ENCODE results near the gene TOMM22. TPM values are rescaled to one million over a fixed set of nuclear protein-coding genes. Genes with fewer than 3 reads are reported as not detected.
A peak's percentile ranks its signal among the peaks of the same experiment; 100 is the strongest.

TOMM22 gene
- total RNA-seq, 2 experiments from 2014 or later = 122 to 128 TPM

DNA sequence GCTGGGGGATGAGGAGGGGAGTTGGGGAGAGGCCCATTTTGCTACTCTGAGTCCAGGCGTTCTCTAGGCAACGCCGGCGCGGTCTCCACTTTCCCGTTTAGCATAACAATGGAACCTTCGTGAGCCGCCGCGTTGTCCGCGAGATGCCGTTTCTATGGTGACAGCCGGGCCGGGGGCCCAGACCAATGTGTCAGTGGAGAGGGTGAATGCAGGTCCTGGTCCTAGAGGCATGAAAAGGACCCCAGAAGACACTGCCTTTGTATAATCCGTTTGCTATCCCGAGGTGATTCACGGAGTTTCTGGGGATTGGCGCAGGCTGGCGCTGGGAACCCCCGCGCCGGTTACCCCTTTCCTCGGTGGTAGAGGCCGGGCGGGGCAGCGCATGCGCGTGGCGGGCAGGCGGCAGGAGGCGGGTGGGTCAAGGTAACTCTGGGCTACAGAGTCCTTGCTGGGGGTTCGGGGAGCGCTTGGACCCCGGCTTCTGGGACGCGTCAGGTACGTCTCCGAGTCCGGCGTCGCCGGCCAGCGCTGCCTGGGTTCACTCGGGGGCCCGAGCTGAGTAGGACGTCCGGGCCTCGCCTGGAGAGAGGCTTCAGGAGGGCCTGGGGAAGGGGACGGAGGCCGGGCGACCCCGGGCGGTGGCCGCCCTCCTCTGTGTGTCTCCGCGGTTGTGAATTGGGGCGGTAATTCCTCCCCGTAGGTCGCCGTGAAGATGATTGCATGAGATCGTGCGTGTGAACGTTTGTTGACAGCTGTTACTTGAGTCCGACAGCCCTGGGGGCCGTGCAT lies 25.3 kb upstream of the TOMM22 start, which contains the start of the genes CBY1 and FAM227A:
CBY1 (plus strand) TSS at position 383 of the 789 bp plus-strand sequence. CDS start 11,417 bp downstream, outside the sequence.
FAM227A (minus strand) TSS at position 137 of the 789 bp plus-strand sequence. CDS start 6,224 bp downstream, outside the sequence.
- intact Hi-C loops (cut with micrococcal nuclease) = loop anchor here (1.0 to 2.0 kb wide), 3 partner anchors 24 to 218 kb away; partner anchors contain the start of genes GTPBP1 and TOMM22
- no peaks in the 10 kb centered on the region for H3K9me3 Mint-ChIP-seq
- H3K36me3 Mint-ChIP-seq = no peaks in the 10 kb centered on the region
- CTCF ChIA-PET = interaction anchor here (1.5 kb wide), 1 partner anchor 25 kb away, joined by 11 read pairs; the partner anchor contains the start of gene TOMM22
- peaks cover 15% of the 10 kb centered on the region for H3K4me1 Mint-ChIP-seq (ENCODE audit: low read depth)
- H3K4me3 Mint-ChIP-seq = peak within 1 kb of the TSS; percentile 88
- POLR2A ChIA-PET = interaction anchor here (0.8 to 1.5 kb wide), 5 partner anchors 25 to 100 kb away, joined by 3 to 4 read pairs (median 3); partner anchors contain the start of genes GTPBP1 and TOMM22
- DNase-seq = peak; percentile 88
- peak within 1 kb of the TSS; percentile 96 for H3K27ac Mint-ChIP-seq
- no peaks in the 10 kb centered on the region for H3K27me3 Mint-ChIP-seq

DNA sequence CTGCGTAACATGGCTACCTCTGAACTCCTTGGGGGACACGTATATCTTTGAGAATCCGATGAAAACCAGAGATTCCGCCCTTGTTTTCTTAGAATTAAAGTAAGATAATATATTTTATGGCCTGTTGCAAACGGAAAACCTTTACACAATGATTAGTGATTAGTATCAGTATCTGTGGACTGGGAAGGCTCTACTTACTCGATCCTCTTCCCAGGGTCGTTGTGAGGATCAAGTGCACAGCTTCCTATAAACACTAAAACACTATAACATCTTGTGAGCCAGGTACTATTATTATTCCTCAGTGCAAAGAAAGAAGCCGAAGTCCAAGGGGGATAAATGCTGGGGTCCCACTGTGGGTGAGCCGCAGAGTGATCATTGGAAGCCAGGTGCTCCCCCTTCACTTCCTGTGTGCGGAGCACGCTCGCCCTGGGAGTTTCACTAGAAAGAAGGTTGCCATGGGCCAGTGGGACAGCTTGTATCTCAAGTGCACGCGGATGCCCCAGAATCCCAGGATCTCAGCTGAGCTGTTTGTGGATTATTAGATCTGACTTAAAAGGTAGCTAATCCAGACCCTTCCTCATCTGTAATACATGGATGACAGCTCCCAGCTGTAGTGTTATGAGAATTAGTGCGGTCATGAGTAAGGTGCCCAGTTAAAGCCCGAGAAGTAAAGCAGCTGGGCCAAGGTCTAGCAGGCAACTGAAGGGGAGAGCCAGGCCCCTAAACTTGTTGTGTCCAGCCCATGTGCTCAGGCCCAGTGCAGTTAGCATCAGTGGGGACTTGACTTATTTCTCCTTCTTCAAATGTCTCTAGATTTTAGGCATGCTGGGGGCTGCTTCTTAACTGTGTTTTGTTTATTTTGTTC lies 24.5 kb upstream of the TOMM22 start:
- H3K9me3 Mint-ChIP-seq = no peaks in the 10 kb centered on the region
- no peaks in the 10 kb centered on the region for H3K36me3 Mint-ChIP-seq
- H3K27ac Mint-ChIP-seq = peak overlapping the region; percentile 96
- H3K27me3 Mint-ChIP-seq = no peaks in the 10 kb centered on the region
- intact Hi-C loops (cut with micrococcal nuclease) = loop anchor here (1.0 to 2.0 kb wide), 3 partner anchors 24 to 217 kb away; partner anchors contain the start of genes GTPBP1 and TOMM22
- peaks cover 15% of the 10 kb centered on the region for H3K4me1 Mint-ChIP-seq (ENCODE audit: low read depth)
- CTCF ChIA-PET = interaction anchor here (1.5 kb wide), 1 partner anchor 24 kb away, joined by 11 read pairs; the partner anchor contains the start of gene TOMM22
- DNase-seq = peak; percentile 64
- H3K4me3 Mint-ChIP-seq = peak overlapping the region; percentile 88
- POLR2A ChIA-PET = interaction anchor here (0.8 to 1.5 kb wide), 5 partner anchors 24 to 99 kb away, joined by 3 to 4 read pairs (median 3); partner anchors contain the start of genes GTPBP1 and TOMM22

DNA sequence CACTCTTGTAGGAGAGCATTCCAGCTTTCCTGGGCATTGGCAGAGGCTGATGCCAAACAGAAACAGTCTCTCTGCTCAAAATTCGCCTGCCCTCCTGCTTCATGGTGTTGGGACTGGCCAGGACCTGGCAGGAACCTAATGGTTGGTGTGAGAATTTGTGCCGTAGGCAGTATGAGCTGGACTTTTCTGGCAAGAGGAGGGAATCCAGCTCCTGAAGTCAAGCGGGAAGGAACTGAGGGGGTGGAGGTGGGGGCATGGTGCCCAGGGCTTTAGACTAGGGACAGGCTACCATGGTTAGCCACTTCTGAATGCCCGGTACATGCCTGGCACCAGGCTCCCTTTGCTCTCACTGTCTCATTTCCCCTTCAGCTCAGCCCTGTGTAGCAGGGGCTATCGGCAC lies 6.9 kb upstream of the TOMM22 start:
- Mint-ChIP-seq H3K4me3 (no peak overlapping the region), H3K4me1 (ENCODE audit: low read depth) (no peaks in the 10 kb centered on the region), H3K27ac (no peak overlapping the region), H3K9me3 (no peaks in the 10 kb centered on the region), H3K36me3 (peaks cover 12% of the 10 kb centered on the region), H3K27me3 (no peaks in the 10 kb centered on the region)
- intact Hi-C loops (cut with micrococcal nuclease) = no loop called here
- POLR2A ChIA-PET = no interaction called here
- CTCF ChIA-PET = no interaction called here
- no peak for DNase-seq

DNA sequence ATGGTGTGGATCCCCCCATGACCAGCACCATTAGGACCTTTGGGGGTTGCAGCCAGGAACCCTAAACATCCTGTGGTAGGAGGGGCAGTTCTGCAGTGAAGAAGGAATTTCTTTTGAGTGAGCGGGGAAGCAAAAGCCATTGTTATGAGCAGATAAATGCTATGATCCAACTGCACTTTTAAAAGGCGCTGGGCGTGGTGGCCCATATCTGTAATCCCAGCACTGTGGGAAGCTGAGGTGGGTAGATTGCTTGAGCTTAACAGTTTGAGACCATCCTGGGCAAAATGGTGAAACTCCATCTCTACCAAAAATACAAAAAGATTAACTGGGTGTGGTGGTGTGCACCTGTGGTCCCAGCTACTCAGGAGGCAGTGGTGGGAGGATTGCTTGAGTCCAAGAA lies 5.9 kb upstream of the TOMM22 start:
- Mint-ChIP-seq H3K4me1 (ENCODE audit: low read depth) (no peaks in the 10 kb centered on the region), H3K27ac (no peak overlapping the region), H3K27me3 (no peaks in the 10 kb centered on the region), H3K4me3 (no peak overlapping the region), H3K9me3 (no peaks in the 10 kb centered on the region), H3K36me3 (peaks cover 11% of the 10 kb centered on the region)
- DNase-seq = no peak
- CTCF ChIA-PET = interaction anchor here (0.5 kb wide), 1 partner anchor 574 kb away, joined by 3 read pairs; no protein-coding TSS in a partner anchor
- POLR2A ChIA-PET = no interaction called here
- intact Hi-C loops (cut with micrococcal nuclease) = no loop called here

- no peaks in the 10 kb centered on the region for H3K9me3 Mint-ChIP-seq
- H3K27me3 Mint-ChIP-seq = no peaks in the 10 kb centered on the region
- intact Hi-C loops (cut with micrococcal nuclease) = no loop called here
- CTCF ChIA-PET = no interaction called here
- peaks cover 40% of the 10 kb centered on the region for H3K36me3 Mint-ChIP-seq
- POLR2A ChIA-PET = no interaction called here
- peaks cover 23% of the 10 kb centered on the region for H3K4me1 Mint-ChIP-seq (ENCODE audit: low read depth)
- no peak for DNase-seq
- no peak overlapping the region for H3K27ac Mint-ChIP-seq
- no peak overlapping the region for H3K4me3 Mint-ChIP-seq
Measured at GRCh38 chr22:38684895-38685294, 3.1 kb downstream of the TOMM22 start.

GRCh38 chr22:38685761-38686160 lies 4.0 kb downstream of the TOMM22 start:
- Mint-ChIP-seq H3K27ac (no peak overlapping the region), H3K4me1 (ENCODE audit: low read depth) (peaks cover 23% of the 10 kb centered on the region), H3K9me3 (no peaks in the 10 kb centered on the region), H3K36me3 (peaks cover 40% of the 10 kb centered on the region), H3K27me3 (no peaks in the 10 kb centered on the region), H3K4me3 (no peak overlapping the region)
- DNase-seq = no peak
- intact Hi-C loops (cut with micrococcal nuclease) = no loop called here
- POLR2A ChIA-PET = interaction anchor here (1.2 kb wide), 1 partner anchor 13 kb away, joined by 3 read pairs; no protein-coding TSS in a partner anchor
- CTCF ChIA-PET = no interaction called here

GRCh38 chr22:38689651-38690050 lies 7.9 kb downstream of the TOMM22 start:
- CTCF ChIA-PET = no interaction called here
- intact Hi-C loops (cut with micrococcal nuclease) = no loop called here
- peaks cover 11% of the 10 kb centered on the region for H3K4me1 Mint-ChIP-seq (ENCODE audit: low read depth)
- H3K9me3 Mint-ChIP-seq = no peaks in the 10 kb centered on the region
- H3K27me3 Mint-ChIP-seq = no peaks in the 10 kb centered on the region
- peaks cover 36% of the 10 kb centered on the region for H3K36me3 Mint-ChIP-seq
- no peak for DNase-seq
- H3K4me3 Mint-ChIP-seq = no peak overlapping the region
- POLR2A ChIA-PET = no interaction called here
- no peak overlapping the region for H3K27ac Mint-ChIP-seq

GRCh38 chr22:38694049-38694448 lies 12.3 kb downstream of the TOMM22 start:
- H3K4me1 Mint-ChIP-seq (ENCODE audit: low read depth) = peaks cover 50% of the 10 kb centered on the region
- POLR2A ChIA-PET = no interaction called here
- CTCF ChIA-PET = interaction anchor here (1.8 kb wide), 1 partner anchor 12 kb away, joined by 10 read pairs; the partner anchor contains the start of gene TOMM22
- no peak overlapping the region for H3K4me3 Mint-ChIP-seq
- no peaks in the 10 kb centered on the region for H3K27me3 Mint-ChIP-seq
- intact Hi-C loops (cut with micrococcal nuclease) = no loop called here
- no peak overlapping the region for H3K27ac Mint-ChIP-seq
- DNase-seq = no peak
- no peaks in the 10 kb centered on the region for H3K9me3 Mint-ChIP-seq
- peaks cover 41% of the 10 kb centered on the region for H3K36me3 Mint-ChIP-seq

- Mint-ChIP-seq H3K27ac (peak overlapping the region; percentile 46), H3K36me3 (peaks cover 48% of the 10 kb centered on the region), H3K4me3 (no peak overlapping the region), H3K9me3 (no peaks in the 10 kb centered on the region), H3K27me3 (no peaks in the 10 kb centered on the region), H3K4me1 (ENCODE audit: low read depth) (peaks cover 57% of the 10 kb centered on the region)
- intact Hi-C loops (cut with micrococcal nuclease) = no loop called here
- no peak for DNase-seq
- ChIA-PET POLR2A (interaction anchor here (3.1 kb wide), 1 partner anchor 11 kb away, joined by 13 read pairs; the partner anchor contains the start of gene GTPBP1), CTCF (interaction anchor here (0.9 kb wide), 1 partner anchor 13 kb away, joined by 5 read pairs; the partner anchor contains the start of gene TOMM22)
Measured at GRCh38 chr22:38694940-38695339, 13.2 kb downstream of the TOMM22 start.

DNA sequence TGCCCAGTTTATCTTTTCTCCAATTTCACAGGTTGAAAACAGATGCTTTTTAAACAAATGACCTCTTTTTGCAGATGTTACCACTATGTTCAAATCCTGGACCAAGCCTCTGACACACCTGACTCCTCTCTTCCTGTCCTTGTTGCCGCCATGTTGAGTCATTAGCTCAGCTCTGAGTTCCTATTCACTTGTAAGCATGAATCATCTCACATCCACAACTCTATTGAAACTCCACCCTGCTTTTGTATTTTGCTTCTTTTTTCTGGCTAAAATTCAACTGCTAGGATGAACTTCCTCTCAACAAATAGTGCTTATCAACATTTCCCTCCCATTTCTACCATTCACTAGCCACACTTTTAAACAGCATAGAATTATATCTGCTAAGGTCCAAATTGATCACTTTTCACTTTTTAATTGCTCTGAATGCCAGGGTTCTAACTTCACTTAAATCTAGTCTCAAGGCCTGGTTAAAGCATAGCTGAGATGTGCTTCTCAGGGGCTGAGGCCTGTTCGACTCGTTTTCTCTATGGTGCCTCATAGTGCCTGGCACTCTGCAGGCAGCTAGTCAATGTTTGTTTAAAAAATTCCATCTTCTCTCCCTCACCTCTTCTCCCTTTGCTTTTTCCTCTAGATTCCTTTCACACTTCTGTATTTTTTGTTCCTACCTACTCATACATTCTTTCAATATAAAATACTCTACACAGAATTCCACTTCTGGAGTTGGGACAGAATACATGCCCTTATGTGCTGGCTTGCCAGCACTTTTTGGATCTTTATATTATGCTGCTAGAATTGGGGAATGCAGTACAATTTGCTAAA lies 15.1 kb downstream of the TOMM22 start:
- intact Hi-C loops (cut with micrococcal nuclease) = loop anchor here (1.0 kb wide), 1 partner anchor 16 kb away; the partner anchor contains the start of gene TOMM22
- peak overlapping the region; percentile 98 for H3K27ac Mint-ChIP-seq
- H3K27me3 Mint-ChIP-seq = peaks cover 1% of the 10 kb centered on the region
- H3K4me1 Mint-ChIP-seq (ENCODE audit: low read depth) = peaks cover 61% of the 10 kb centered on the region
- DNase-seq = peak; percentile 70
- H3K36me3 Mint-ChIP-seq = peaks cover 47% of the 10 kb centered on the region
- no peaks in the 10 kb centered on the region for H3K9me3 Mint-ChIP-seq
- ChIA-PET POLR2A (interaction anchor here (0.9 to 3.1 kb wide), 3 partner anchors 9 to 60 kb away, joined by 3 to 13 read pairs (median 7); partner anchors contain the start of genes GTPBP1 and TOMM22), CTCF (interaction anchor here (1.4 to 4.4 kb wide), 2 partner anchors 15 to 69 kb away, joined by 4 to 40 read pairs; partner anchors contain the start of gene TOMM22)
- peak overlapping the region; percentile 92 for H3K4me3 Mint-ChIP-seq
